IPS-15b (cell line): ENCODE data around the gene ITFG2.

Source experiments
- H3K27me3 ChIP-seq: one replicate; pipeline ENCODE4 v1.6.1; 2013; ENCODE audit warnings: low read length; ENCODE audit not compliant: control insufficient read depth, insufficient read depth
- H3K36me3 ChIP-seq: one replicate; pipeline ENCODE4 v1.6.1; 2013; ENCODE audit warnings: low read length; ENCODE audit not compliant: control insufficient read depth, insufficient read depth
- H3K4me1 ChIP-seq: one replicate; pipeline ENCODE4 v1.6.1; 2013; ENCODE audit warnings: mild to moderate bottlenecking, low read length; ENCODE audit not compliant: control insufficient read depth, insufficient read depth
- H3K4me3 ChIP-seq: one replicate; pipeline ENCODE4 v1.5.1; 2013; ENCODE audit warnings: low read depth, low read length
- H3K9ac ChIP-seq: one replicate; pipeline ENCODE4 v1.6.1; 2013; ENCODE audit warnings: low read depth, mild to moderate bottlenecking, low read length
- H3K9me3 ChIP-seq: one replicate; pipeline ENCODE4 v1.6.1; 2013; ENCODE audit warnings: mild to moderate bottlenecking, low read length; ENCODE audit not compliant: control insufficient read depth, insufficient read depth

The ITFG2 gene

GRCh38 chr12:2779281-2779680 lies 33.2 kb upstream of the ITFG2 start:
- Histone ChIP-seq H3K4me1 (peaks cover 12% of the 10 kb centered on the region), H3K27me3 (peaks cover 12% of the 10 kb centered on the region), H3K4me3 (no peak overlapping the region), H3K9ac (no peak overlapping the region), H3K9me3 (no peaks in the 10 kb centered on the region), H3K36me3 (no peaks in the 10 kb centered on the region)

GRCh38 chr12:2783936-2784600 lies 28.4 kb upstream of the ITFG2 start:
- peaks cover 18% of the 10 kb centered on the region for H3K27me3 ChIP-seq
- no peak overlapping the region for H3K4me3 ChIP-seq
- peaks cover 6% of the 10 kb centered on the region for H3K4me1 ChIP-seq
- no peak overlapping the region for H3K9ac ChIP-seq
- no peaks in the 10 kb centered on the region for H3K9me3 ChIP-seq
- no peaks in the 10 kb centered on the region for H3K36me3 ChIP-seq

- no peaks in the 10 kb centered on the region for H3K36me3 ChIP-seq
- no peak overlapping the region for H3K9ac ChIP-seq
- H3K27me3 ChIP-seq = peaks cover 18% of the 10 kb centered on the region
- H3K4me3 ChIP-seq = no peak overlapping the region
- no peaks in the 10 kb centered on the region for H3K9me3 ChIP-seq
- peaks cover 3% of the 10 kb centered on the region for H3K4me1 ChIP-seq
These were observed 27.5 kb upstream of the ITFG2 start for GRCh38 chr12:2785017-2785416.

- H3K27me3 ChIP-seq = peaks cover 4% of the 10 kb centered on the region
- H3K36me3 ChIP-seq = no peaks in the 10 kb centered on the region
- no peak overlapping the region for H3K9ac ChIP-seq
- H3K9me3 ChIP-seq = no peaks in the 10 kb centered on the region
- no peaks in the 10 kb centered on the region for H3K4me1 ChIP-seq
- no peak overlapping the region for H3K4me3 ChIP-seq
These were observed 21.4 kb upstream of the ITFG2 start for GRCh38 chr12:2791089-2791488.

- Histone ChIP-seq H3K9ac (no peak overlapping the region), H3K9me3 (no peaks in the 10 kb centered on the region), H3K4me3 (no peak overlapping the region), H3K27me3 (peaks cover 4% of the 10 kb centered on the region), H3K36me3 (peaks cover 7% of the 10 kb centered on the region), H3K4me1 (no peaks in the 10 kb centered on the region)
These were observed 19.6 kb upstream of the ITFG2 start for GRCh38 chr12:2792671-2793500.

- Histone ChIP-seq H3K27me3 (peaks cover 4% of the 10 kb centered on the region), H3K4me3 (peak overlapping the region; percentile 66), H3K9ac (peak overlapping the region; percentile 73), H3K9me3 (no peaks in the 10 kb centered on the region), H3K36me3 (peaks cover 13% of the 10 kb centered on the region), H3K4me1 (no peaks in the 10 kb centered on the region)
These were observed 18.9 kb upstream of the ITFG2 start for GRCh38 chr12:2793561-2793960.

GRCh38 chr12:2794191-2794735 lies 18.2 kb upstream of the ITFG2 start:
- Histone ChIP-seq H3K4me1 (no peaks in the 10 kb centered on the region), H3K9me3 (no peaks in the 10 kb centered on the region), H3K4me3 (peak overlapping the region; percentile 66), H3K27me3 (peaks cover 4% of the 10 kb centered on the region), H3K9ac (peak overlapping the region; percentile 73), H3K36me3 (peaks cover 20% of the 10 kb centered on the region)

GRCh38 chr12:2794736-2795289 lies 17.7 kb upstream of the ITFG2 start, which contains the start of gene FKBP4:
FKBP4 (plus strand) TSS chr12:2794970; CDS start chr12:2795140, 170 bp downstream.
- Histone ChIP-seq H3K27me3 (peaks cover 4% of the 10 kb centered on the region), H3K36me3 (peaks cover 25% of the 10 kb centered on the region), H3K9ac (peak within 1 kb of the TSS; percentile 73), H3K4me3 (peak within 1 kb of the TSS; percentile 94), H3K4me1 (no peaks in the 10 kb centered on the region), H3K9me3 (no peaks in the 10 kb centered on the region)

- Histone ChIP-seq H3K4me1 (no peaks in the 10 kb centered on the region), H3K9me3 (no peaks in the 10 kb centered on the region), H3K27me3 (peaks cover 4% of the 10 kb centered on the region), H3K4me3 (peak overlapping the region; percentile 94), H3K36me3 (peaks cover 33% of the 10 kb centered on the region), H3K9ac (peak overlapping the region; percentile 60)
These were observed 16.9 kb upstream of the ITFG2 start for GRCh38 chr12:2795291-2796186.

GRCh38 chr12:2796187-2796666 lies 16.2 kb upstream of the ITFG2 start:
- Histone ChIP-seq H3K9ac (peak overlapping the region; percentile 60), H3K36me3 (peaks cover 39% of the 10 kb centered on the region), H3K9me3 (no peaks in the 10 kb centered on the region), H3K4me1 (no peaks in the 10 kb centered on the region), H3K4me3 (peak overlapping the region; percentile 94), H3K27me3 (peaks cover 4% of the 10 kb centered on the region)
